GM10248 (cell line): ENCODE data around the gene PTMS.

Experiments used
- CTCF ChIA-PET: fragments of 300-600 bp; sonication (Branson Sonifier 250); formaldehyde crosslinking; extraction: SDS; loops from one replicate; lab custom pipeline; 2021; ENCODE audit warnings: antibody characterized with exemption; lab: Yijun Ruan, JAX
- POLR2A ChIA-PET: fragments of 350-650 bp; sonication (Branson Sonifier 250); formaldehyde crosslinking; extraction: SDS; loops from one replicate; lab custom pipeline; 2020; ENCODE audit warnings: antibody characterized with exemption; lab: Yijun Ruan, JAX
- DNase-seq: peaks from one replicate; pipeline ENCODE4 v3.0.0; 2012; ENCODE audit errors: extremely low spot score
- TF ChIP-seq, protein P1 (sequence below): IDR thresholded peaks from 2 replicates; pipeline ENCODE4 v1.5.1; 2012; ENCODE audit warnings: mild to moderate bottlenecking, low read depth; ENCODE audit errors: extremely low read depth, missing control alignments, control extremely low read depth

Gene PTMS

DNA sequence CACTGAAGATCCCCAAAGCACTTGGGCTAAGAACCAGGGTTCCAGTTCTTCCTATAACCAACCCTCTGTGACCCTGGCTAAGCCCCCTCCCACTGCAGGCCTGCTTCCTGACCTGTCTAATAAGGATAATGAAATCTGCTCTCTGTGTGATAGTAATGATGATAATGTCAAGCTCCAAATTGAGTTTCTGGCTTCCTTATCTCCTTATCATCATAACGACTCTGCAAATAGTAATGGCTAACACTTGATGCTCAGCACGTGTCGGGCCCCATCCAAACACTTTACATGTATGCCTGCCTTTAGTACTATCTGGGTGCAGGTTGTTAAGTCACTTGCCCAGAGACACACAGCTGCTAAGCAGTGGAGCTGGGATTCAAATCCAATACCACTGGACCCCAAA lies 50.4 kb downstream of the PTMS start:
- CTCF ChIA-PET: interaction anchor here (1.0 to 2.5 kb wide), 4 partner anchors 9 to 63 kb away, joined by 4 to 7 read pairs (median 5); no protein-coding TSS in a partner anchor
- no peak for DNase-seq
- TF ChIP-seq, protein P1, sequence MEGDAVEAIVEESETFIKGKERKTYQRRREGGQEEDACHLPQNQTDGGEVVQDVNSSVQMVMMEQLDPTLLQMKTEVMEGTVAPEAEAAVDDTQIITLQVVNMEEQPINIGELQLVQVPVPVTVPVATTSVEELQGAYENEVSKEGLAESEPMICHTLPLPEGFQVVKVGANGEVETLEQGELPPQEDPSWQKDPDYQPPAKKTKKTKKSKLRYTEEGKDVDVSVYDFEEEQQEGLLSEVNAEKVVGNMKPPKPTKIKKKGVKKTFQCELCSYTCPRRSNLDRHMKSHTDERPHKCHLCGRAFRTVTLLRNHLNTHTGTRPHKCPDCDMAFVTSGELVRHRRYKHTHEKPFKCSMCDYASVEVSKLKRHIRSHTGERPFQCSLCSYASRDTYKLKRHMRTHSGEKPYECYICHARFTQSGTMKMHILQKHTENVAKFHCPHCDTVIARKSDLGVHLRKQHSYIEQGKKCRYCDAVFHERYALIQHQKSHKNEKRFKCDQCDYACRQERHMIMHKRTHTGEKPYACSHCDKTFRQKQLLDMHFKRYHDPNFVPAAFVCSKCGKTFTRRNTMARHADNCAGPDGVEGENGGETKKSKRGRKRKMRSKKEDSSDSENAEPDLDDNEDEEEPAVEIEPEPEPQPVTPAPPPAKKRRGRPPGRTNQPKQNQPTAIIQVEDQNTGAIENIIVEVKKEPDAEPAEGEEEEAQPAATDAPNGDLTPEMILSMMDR: no peak
- POLR2A ChIA-PET: no interaction called here

DNA sequence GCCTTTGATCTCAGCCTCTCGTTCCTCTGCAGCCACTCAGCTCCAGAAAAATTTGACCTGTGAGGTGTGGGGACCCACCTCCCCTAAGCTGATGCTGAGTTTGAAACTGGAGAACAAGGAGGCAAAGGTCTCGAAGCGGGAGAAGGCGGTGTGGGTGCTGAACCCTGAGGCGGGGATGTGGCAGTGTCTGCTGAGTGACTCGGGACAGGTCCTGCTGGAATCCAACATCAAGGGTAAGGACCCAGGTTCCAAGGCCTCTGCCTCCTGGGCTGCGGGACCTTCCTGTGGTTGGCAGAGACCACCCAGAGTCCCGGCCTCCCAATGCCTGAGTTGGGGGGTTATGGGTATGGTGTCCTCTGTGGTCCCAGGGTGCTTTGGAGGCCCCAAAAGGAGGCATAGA lies 50.9 kb downstream of the PTMS start:
- DNase-seq: no peak
- ChIA-PET POLR2A (no interaction called here), CTCF (interaction anchor here (1.0 to 2.5 kb wide), 4 partner anchors 8 to 63 kb away, joined by 4 to 7 read pairs (median 5); no protein-coding TSS in a partner anchor)
- TF ChIP-seq, protein P1: no peak

DNA sequence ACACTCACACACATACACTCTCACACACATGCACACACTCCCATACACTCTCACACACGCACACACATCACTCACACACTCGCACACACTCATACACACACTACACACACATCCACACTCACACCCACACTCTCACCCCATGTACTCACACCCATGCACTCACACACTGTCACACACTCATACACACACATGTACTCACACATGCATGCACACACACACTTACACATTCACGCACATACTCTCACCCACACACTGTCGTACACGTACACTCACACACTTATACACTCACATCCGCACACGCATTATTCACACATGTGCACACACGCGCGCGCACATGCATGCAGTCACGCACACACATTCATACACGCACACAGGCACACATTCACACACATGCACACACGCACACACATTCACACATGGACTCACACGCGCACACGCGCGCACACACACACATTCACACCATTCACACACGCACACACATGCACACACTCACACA lies 51.5 kb downstream of the PTMS start:
- POLR2A ChIA-PET: no interaction called here
- DNase-seq: no peak
- CTCF ChIA-PET: interaction anchor here (0.7 to 2.5 kb wide), 3 partner anchors 16 to 19 kb away, joined by 4 to 7 read pairs (median 5); no protein-coding TSS in a partner anchor
- TF ChIP-seq, protein P1: no peak

DNA sequence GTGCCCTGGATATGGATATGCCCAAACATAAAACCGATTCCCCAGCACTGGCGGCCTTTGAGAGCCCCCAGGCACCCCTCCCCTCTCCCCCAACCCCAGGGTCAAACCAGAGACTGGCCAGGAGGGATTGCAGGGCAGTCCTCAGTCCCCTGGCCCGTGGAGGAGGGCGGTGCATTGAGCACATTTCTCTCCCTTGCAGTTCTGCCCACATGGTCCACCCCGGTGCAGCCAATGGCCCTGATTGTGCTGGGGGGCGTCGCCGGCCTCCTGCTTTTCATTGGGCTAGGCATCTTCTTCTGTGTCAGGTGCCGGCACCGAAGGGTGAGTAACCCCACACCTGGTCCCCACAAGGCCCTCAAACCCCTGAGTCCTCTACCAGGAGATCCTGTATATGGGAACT lies 52.1 kb downstream of the PTMS start:
- TF ChIP-seq, protein P1: no peak
- CTCF ChIA-PET: interaction anchor here (0.7 kb wide), 1 partner anchor 16 kb away, joined by 4 read pairs; no protein-coding TSS in a partner anchor

DNA sequence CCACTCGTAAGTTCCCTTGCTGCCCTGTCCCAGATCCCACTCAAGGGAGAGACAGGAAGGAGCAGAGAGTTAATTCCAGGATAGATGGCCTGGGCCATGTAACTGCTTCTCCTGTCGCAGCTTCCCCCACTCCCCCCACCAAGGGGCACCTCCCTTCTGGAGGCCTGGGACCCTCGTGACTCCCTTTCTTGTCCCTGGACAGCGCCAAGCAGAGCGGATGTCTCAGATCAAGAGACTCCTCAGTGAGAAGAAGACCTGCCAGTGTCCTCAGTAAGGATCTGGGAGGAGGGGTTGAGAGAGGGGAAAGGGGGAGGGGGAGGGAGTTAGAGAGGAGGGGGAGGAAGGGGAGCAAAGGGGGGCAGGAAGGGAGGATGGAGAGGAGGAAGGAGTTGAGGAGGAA lies 52.5 kb downstream of the PTMS start:
- ChIA-PET CTCF (interaction anchor here (0.7 kb wide), 1 partner anchor 16 kb away, joined by 4 read pairs; no protein-coding TSS in a partner anchor), POLR2A (no interaction called here)
- no peak for DNase-seq
- TF ChIP-seq, protein P1: no peak

More for the DNA sequence above, 52.1 kb downstream of the PTMS start:
- POLR2A ChIA-PET: no interaction called here
- no peak for DNase-seq

DNA sequence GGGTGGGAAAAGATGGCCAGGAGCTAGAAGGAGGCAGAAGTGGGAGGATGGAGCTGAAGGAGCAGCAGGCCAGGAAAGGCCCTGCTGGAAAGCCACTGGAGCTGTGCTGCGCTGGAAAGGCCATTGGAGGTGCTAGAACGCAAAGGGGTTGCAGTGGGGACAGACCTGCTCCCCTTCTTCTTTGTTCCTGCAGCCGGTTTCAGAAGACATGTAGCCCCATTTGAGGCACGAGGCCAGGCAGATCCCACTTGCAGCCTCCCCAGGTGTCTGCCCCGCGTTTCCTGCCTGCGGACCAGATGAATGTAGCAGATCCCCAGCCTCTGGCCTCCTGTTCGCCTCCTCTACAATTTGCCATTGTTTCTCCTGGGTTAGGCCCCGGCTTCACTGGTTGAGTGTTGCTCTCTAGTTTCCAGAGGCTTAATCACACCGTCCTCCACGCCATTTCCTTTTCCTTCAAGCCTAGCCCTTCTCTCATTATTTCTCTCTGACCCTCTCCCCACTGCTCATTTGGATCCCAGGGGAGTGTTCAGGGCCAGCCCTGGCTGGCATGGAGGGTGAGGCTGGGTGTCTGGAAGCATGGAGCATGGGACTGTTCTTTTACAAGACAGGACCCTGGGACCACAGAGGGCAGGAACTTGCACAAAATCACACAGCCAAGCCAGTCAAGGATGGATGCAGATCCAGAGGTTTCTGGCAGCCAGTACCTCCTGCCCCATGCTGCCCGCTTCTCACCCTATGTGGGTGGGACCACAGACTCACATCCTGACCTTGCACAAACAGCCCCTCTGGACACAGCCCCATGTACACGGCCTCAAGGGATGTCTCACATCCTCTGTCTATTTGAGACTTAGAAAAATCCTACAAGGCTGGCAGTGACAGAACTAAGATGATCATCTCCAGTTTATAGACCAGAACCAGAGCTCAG lies 53.2 kb downstream of the PTMS start:
- POLR2A ChIA-PET: no interaction called here
- CTCF ChIA-PET: interaction anchor here (1.8 to 7.6 kb wide), 2 partner anchors 10 to 22 kb away, joined by 4 to 41 read pairs; partner anchors contain the start of gene GNB3
- TF ChIP-seq, protein P1: no peak
- DNase-seq: no peak
